H9 (cell line): Measurements from ENCODE around the gene CD180. TPM values are rescaled to one million over a fixed set of nuclear protein-coding genes. Genes with fewer than 3 reads are reported as not detected.

Experiments
- DNase-seq: peaks from one replicate; pipeline ENCODE4 v3.0.0-alpha.2; 2017
- H2AFZ ChIP-seq: one replicate; pipeline ENCODE4 v1.6.1; 2013; ENCODE audit warnings: mild to moderate bottlenecking, low read length, control low read depth, moderate library complexity
- H2AK5ac ChIP-seq: 2 replicates; pipeline ENCODE4 v1.6.1; 2013; ENCODE audit warnings: low read length, control low read depth, mixed read lengths; ENCODE audit not compliant: insufficient read length
- H2BK120ac ChIP-seq: one replicate; pipeline ENCODE4 v1.6.1; 2013; ENCODE audit warnings: low read depth, mild to moderate bottlenecking, low read length, control low read depth, inconsistent platforms; ENCODE audit not compliant: poor library complexity, severe bottlenecking
- H2BK12ac ChIP-seq: 2 replicates; pipeline ENCODE4 v1.6.1; 2013; ENCODE audit warnings: low read length, control low read depth, mixed read lengths, low read depth; ENCODE audit not compliant: insufficient read length
- H2BK15ac ChIP-seq: 2 replicates; pipeline ENCODE4 v1.6.1; 2013; ENCODE audit warnings: low read depth, low read length, control low read depth
- H2BK20ac ChIP-seq: one replicate; pipeline ENCODE4 v1.6.1; 2013; ENCODE audit warnings: low read depth, mild to moderate bottlenecking, low read length, control low read depth, inconsistent platforms; ENCODE audit not compliant: poor library complexity, severe bottlenecking
- H2BK5ac ChIP-seq: 2 replicates; pipeline ENCODE4 v1.6.1; 2013; ENCODE audit warnings: low read length, control low read depth, mixed read lengths; ENCODE audit not compliant: insufficient read length
- H3K14ac ChIP-seq: 2 replicates; pipeline ENCODE4 v1.6.1; 2013; ENCODE audit warnings: low read length, control low read depth; ENCODE audit not compliant: insufficient read depth
- H3K18ac ChIP-seq: 2 replicates; pipeline ENCODE4 v1.6.1; 2013; ENCODE audit warnings: low read depth, mild to moderate bottlenecking, mixed read lengths, low read length, control low read depth; ENCODE audit not compliant: insufficient read length
- H3K23ac ChIP-seq: 2 replicates; pipeline ENCODE4 v1.6.1; 2013; ENCODE audit warnings: low read length, control low read depth, mixed read lengths, low read depth; ENCODE audit not compliant: insufficient read length
- H3K23me2 ChIP-seq: 2 replicates; pipeline ENCODE4 v1.6.1; 2013; ENCODE audit warnings: low read depth, mild to moderate bottlenecking, mixed read lengths, low read length, control low read depth; ENCODE audit not compliant: insufficient read length, poor library complexity, severe bottlenecking
- H3K27ac ChIP-seq: 2 replicates; pipeline ENCODE4 v1.5.1; 2013; ENCODE audit warnings: low read length, control low read depth, mixed read lengths, low read depth; ENCODE audit not compliant: insufficient read length
- H3K27me3 ChIP-seq: 2 replicates; pipeline ENCODE4 v1.6.1; 2013; ENCODE audit warnings: low read length, control low read depth, inconsistent platforms; ENCODE audit not compliant: insufficient read depth
- H3K4ac ChIP-seq: 2 replicates; pipeline ENCODE4 v1.6.1; 2013; ENCODE audit warnings: low read depth, mild to moderate bottlenecking, control low read depth, inconsistent platforms, low read length, moderate library complexity
- H3K4me1 ChIP-seq: 2 replicates; pipeline ENCODE4 v1.6.1; 2013; ENCODE audit warnings: low read length, control low read depth, inconsistent platforms; ENCODE audit not compliant: insufficient read depth
- H3K4me2 ChIP-seq: 2 replicates; pipeline ENCODE4 v1.6.1; 2013; ENCODE audit warnings: low read length, control low read depth, mixed read lengths; ENCODE audit not compliant: insufficient read length, insufficient read depth
- H3K56ac ChIP-seq: 2 replicates; pipeline ENCODE4 v1.6.1; 2013; ENCODE audit warnings: low read depth, mild to moderate bottlenecking, mixed read lengths, low read length, control low read depth; ENCODE audit not compliant: insufficient read length
- H3K79me1 ChIP-seq: 2 replicates; pipeline ENCODE4 v1.6.1; 2013; ENCODE audit warnings: low read depth, mild to moderate bottlenecking, moderate library complexity, low read length, control low read depth, inconsistent platforms; ENCODE audit not compliant: insufficient read depth, poor library complexity, severe bottlenecking
- H3K79me2 ChIP-seq: 2 replicates; pipeline ENCODE4 v1.6.1; 2013; ENCODE audit warnings: low read length, control low read depth, inconsistent platforms; ENCODE audit not compliant: insufficient read depth
- H3K9ac ChIP-seq: 2 replicates; pipeline ENCODE4 v1.6.1; 2013; ENCODE audit warnings: low read length, control low read depth, mixed read lengths; ENCODE audit not compliant: insufficient read length; ENCODE audit errors: extremely low read depth
- H3K9me3 ChIP-seq: one replicate; pipeline ENCODE4 v1.6.1; 2013; ENCODE audit warnings: low read depth, low read length, inconsistent platforms; ENCODE audit not compliant: control insufficient read depth
- H3T11ph ChIP-seq: one replicate; pipeline ENCODE4 v1.6.1; 2013; ENCODE audit warnings: mild to moderate bottlenecking, low read length, control low read depth, inconsistent platforms
- H4K20me1 ChIP-seq: one replicate; pipeline ENCODE4 v1.6.1; 2013; ENCODE audit not compliant: control insufficient read depth, insufficient read length, insufficient read depth
- H4K5ac ChIP-seq: 2 replicates; pipeline ENCODE4 v1.6.1; 2013; ENCODE audit warnings: low read depth, mild to moderate bottlenecking, mixed read lengths, low read length, control low read depth; ENCODE audit not compliant: insufficient read length
- H4K8ac ChIP-seq: replicated peaks from 2 replicates; pipeline ENCODE4 v1.6.1; 2013; ENCODE audit warnings: low read length, control low read depth, mixed read lengths, low read depth; ENCODE audit not compliant: insufficient read length
- H4K91ac ChIP-seq: 2 replicates; pipeline ENCODE4 v1.6.1; 2013; ENCODE audit warnings: low read depth, mild to moderate bottlenecking, moderate library complexity, mixed read lengths, low read length, control low read depth; ENCODE audit not compliant: insufficient read length
- H3K27ac Mint-ChIP-seq, 3 experiments: 2 replicates in 2 of 3; 3 replicates in 1 of 3; pipeline ENCODE4 v1.8.0; 2020 to 2021; ENCODE audit warnings: mixed read lengths in 3 of 3, mild to moderate bottlenecking in 1 of 3, moderate library complexity in 1 of 3
- H3K27me3 Mint-ChIP-seq: 2 replicates; pipeline ENCODE4 v1.8.0; 2021; ENCODE audit warnings: low read depth, mild to moderate bottlenecking, moderate library complexity, mixed read lengths
- H3K36me3 Mint-ChIP-seq, 3 experiments: 2 replicates in 2 of 3; 3 replicates in 1 of 3; pipeline ENCODE4 v1.8.0; 2020 to 2021; ENCODE audit warnings: low read depth in 3 of 3, mixed read lengths in 3 of 3; ENCODE audit not compliant: insufficient read depth in 1 of 3
- H3K4me1 Mint-ChIP-seq, 2 experiments: 2 replicates each; pipeline ENCODE4 v1.8.0; 2020; ENCODE audit warnings: mixed read lengths in 2 of 2
- H3K4me3 Mint-ChIP-seq, 2 experiments: 2 replicates in 1 of 2; 3 replicates in 1 of 2; pipeline ENCODE4 v1.8.0; 2020 to 2021; ENCODE audit warnings: mild to moderate bottlenecking in 2 of 2, mixed read lengths in 2 of 2, moderate library complexity in 1 of 2
- H3K9me3 Mint-ChIP-seq, 2 experiments: 2 replicates in 1 of 2; 3 replicates in 1 of 2; pipeline ENCODE4 v1.8.0; 2020; ENCODE audit warnings: mild to moderate bottlenecking in 2 of 2, mixed read lengths in 2 of 2, moderate library complexity in 1 of 2
- WGBS: extraction: QIAGEN DNeasy Blood & Tissue Kit; methylation state at CpG from one replicate; pipeline ENCODE4 v1.1.7; 2013; ENCODE audit warnings: missing lambda C conversion rate, low lambda C conversion rate, mixed read lengths; ENCODE audit not compliant: insufficient read length; ENCODE audit errors: extremely low coverage; 5-methylcytosine and 5-hydroxymethylcytosine counted together
- total RNA-seq: library from RNA; stranded (reverse); gene quantifications from 2 replicates; pipeline ENCODE4 v1.2.1, GENCODE V29; 2021
- TF ChIP-seq, protein P1 (sequence below): fragments of 200-600 bp; sonication (generic); conservative IDR thresholded peaks from 3 replicates; pipeline ENCODE4 v1.8.0; 2021; ENCODE audit warnings: antibody characterized with exemption, mild to moderate bottlenecking

The CD180 gene
- total RNA-seq, 1 experiment from 2014 or later: not detected

DNA sequence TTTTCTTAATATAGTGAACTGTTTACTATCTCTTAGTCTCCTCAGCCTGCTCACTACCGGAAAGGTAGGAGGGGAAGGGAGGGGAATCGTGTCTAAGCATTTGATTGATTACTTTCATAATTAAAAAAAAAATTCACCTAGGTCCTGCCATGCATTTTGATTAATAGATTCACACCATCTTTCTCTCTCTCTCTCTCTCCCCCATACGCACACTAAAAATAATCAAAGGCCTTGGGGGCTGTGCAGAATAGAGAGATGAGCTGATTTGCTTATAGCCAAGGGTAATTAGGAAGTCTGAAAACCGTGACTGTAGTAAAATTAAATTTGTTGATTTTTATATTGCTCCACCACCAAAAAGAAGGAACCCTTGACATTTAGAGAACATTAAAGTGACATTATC is 49.6 kb downstream of the CD180 start:
- Histone ChIP-seq H2AFZ (no peak overlapping the region), H2BK12ac (no peak overlapping the region), H4K5ac (no peak overlapping the region), H2BK15ac (no peak overlapping the region), H2BK120ac (no peak overlapping the region), H3K4ac (no peak overlapping the region), H2BK20ac (no peak overlapping the region), H4K8ac (no peak overlapping the region), H3K79me2 (no peaks in the 10 kb centered on the region), H3K27ac (no peak overlapping the region), H3K23me2 (no peaks in the 10 kb centered on the region), H3K23ac (no peak overlapping the region), H3K18ac (no peak overlapping the region), H3K4me1 (no peaks in the 10 kb centered on the region), H3K56ac (no peak overlapping the region), H4K91ac (no peak overlapping the region), H3K4me2 (no peak overlapping the region), H3K14ac (no peak overlapping the region), H2BK5ac (no peak overlapping the region), H3K27me3 (no peaks in the 10 kb centered on the region), H3K9ac (no peak overlapping the region), H4K20me1 (no peaks in the 10 kb centered on the region), H3T11ph (no peak overlapping the region), H3K9me3 (no peaks in the 10 kb centered on the region), H3K79me1 (no peaks in the 10 kb centered on the region), H2AK5ac (no peak overlapping the region)
- no peak for DNase-seq
- H3K9me3 Mint-ChIP-seq: no peaks in the 10 kb centered on the region
- TF ChIP-seq, protein P1, sequence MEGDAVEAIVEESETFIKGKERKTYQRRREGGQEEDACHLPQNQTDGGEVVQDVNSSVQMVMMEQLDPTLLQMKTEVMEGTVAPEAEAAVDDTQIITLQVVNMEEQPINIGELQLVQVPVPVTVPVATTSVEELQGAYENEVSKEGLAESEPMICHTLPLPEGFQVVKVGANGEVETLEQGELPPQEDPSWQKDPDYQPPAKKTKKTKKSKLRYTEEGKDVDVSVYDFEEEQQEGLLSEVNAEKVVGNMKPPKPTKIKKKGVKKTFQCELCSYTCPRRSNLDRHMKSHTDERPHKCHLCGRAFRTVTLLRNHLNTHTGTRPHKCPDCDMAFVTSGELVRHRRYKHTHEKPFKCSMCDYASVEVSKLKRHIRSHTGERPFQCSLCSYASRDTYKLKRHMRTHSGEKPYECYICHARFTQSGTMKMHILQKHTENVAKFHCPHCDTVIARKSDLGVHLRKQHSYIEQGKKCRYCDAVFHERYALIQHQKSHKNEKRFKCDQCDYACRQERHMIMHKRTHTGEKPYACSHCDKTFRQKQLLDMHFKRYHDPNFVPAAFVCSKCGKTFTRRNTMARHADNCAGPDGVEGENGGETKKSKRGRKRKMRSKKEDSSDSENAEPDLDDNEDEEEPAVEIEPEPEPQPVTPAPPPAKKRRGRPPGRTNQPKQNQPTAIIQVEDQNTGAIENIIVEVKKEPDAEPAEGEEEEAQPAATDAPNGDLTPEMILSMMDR: no peak
- H3K27me3 Mint-ChIP-seq: no peaks in the 10 kb centered on the region
- no peak overlapping the region for H3K4me3 Mint-ChIP-seq
- H3K4me1 Mint-ChIP-seq: peaks cover 0 to 4% of the 10 kb centered on the region in 2 experiments; a peak in 1 of 4 replicates
- H3K27ac Mint-ChIP-seq: no peak overlapping the region
- H3K36me3 Mint-ChIP-seq: peaks cover 0 to 5% (median 4%) of the 10 kb centered on the region in 3 experiments; a peak in 3 of 7 replicates
- no CpG with 5 or more reads among the region's 4 CpGs for WGBS
